A673 (cell line): Measurements from ENCODE around the gene MEN1.

Experiments
- EZH2 ChIP-seq: fragments of 200-600 bp; sonication (generic); IDR thresholded peaks from 2 replicates; pipeline ENCODE4 v1.6.1; 2017; ENCODE audit warnings: borderline replicate concordance, low read depth, mild to moderate bottlenecking, mixed read lengths, antibody characterized with exemption, low read length; ENCODE audit not compliant: poor library complexity, severe bottlenecking
- TF ChIP-seq, protein P1 (sequence below): fragments of 300-800, 200-600 bp; sonication (generic); conservative IDR thresholded peaks from 2 replicates; pipeline ENCODE4 v1.5.1; 2017; ENCODE audit warnings: low read depth, mild to moderate bottlenecking, antibody characterized with exemption, low read length, moderate library complexity, mixed read lengths

DNA sequence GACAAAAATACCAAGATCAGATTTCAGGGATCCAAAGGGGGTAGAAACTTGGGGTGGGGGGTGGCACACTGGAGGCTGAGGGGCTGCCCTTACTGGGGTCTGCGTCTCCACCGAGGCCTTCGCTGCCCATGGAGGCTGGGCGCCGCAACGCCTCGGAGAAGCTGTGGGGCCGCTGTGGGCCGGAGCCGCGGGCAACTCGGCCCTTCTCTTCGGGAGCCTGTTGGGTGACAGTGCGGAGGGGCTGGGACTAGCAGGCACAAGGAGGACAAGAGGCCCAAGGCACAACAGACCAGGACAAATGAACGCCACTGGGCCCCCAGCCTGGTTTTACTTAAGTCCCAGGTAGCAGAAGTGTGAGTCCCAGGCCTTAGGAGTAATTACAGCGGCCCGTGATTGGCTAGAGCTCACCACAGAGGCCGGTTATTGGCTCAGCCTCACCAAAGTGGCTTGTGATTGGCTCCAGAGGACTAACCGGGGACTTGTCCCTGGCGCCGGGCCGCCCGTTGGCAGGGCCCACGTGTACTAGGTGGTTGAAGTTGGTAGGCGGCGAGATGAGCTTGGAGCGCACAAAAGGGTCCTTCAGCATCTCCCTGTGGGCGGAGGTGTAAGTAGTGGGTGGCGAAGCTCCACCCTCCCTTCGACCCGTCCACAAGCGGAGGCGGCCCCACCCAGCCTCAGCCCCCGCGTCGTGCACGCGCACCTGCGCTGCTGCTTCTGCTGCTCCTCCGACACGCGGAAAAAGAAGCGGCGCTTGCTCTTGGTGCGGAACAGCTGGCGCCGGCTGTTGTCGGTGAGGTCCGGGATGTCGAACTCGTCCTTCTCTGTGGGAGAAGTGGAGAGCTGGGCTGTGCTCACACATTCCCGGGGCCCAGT lies 16.5 kb upstream of the MEN1 start:
- TF ChIP-seq, protein P1, sequence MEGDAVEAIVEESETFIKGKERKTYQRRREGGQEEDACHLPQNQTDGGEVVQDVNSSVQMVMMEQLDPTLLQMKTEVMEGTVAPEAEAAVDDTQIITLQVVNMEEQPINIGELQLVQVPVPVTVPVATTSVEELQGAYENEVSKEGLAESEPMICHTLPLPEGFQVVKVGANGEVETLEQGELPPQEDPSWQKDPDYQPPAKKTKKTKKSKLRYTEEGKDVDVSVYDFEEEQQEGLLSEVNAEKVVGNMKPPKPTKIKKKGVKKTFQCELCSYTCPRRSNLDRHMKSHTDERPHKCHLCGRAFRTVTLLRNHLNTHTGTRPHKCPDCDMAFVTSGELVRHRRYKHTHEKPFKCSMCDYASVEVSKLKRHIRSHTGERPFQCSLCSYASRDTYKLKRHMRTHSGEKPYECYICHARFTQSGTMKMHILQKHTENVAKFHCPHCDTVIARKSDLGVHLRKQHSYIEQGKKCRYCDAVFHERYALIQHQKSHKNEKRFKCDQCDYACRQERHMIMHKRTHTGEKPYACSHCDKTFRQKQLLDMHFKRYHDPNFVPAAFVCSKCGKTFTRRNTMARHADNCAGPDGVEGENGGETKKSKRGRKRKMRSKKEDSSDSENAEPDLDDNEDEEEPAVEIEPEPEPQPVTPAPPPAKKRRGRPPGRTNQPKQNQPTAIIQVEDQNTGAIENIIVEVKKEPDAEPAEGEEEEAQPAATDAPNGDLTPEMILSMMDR = no peak
- TF ChIP-seq EZH2 = no peak
